OCI-M2 (cell line): Measurements from ENCODE around the gene CD151.

Experiments used
- DNase-seq: peaks from one replicate; lab custom pipeline; 2025; ENCODE audit not compliant: unreplicated experiment; lab: John Stamatoyannopoulos, UW

CD151 gene

GRCh38 chr11:827897-828192, 4.9 kb upstream of the CD151 start, which contains the start of gene CRACR2B:
TSS of gene CRACR2B (plus strand) at chr11:827919. CDS start at chr11:828608, 689 bp downstream.
- no peak for DNase-seq

GRCh38 chr11:828506-829175, 4.1 kb upstream of the CD151 start:
- DNase-seq, result no peak

- no peak for DNase-seq
Measured at GRCh38 chr11:829176-829846, 3.4 kb upstream of the CD151 start.

- no peak for DNase-seq
Measured at GRCh38 chr11:829847-830294, 2.9 kb upstream of the CD151 start.

- no peak for DNase-seq
Measured at GRCh38 chr11:830295-831117, 2.2 kb upstream of the CD151 start.

GRCh38 chr11:831118-831864, 1.5 kb upstream of the CD151 start:
- no peak for DNase-seq

GRCh38 chr11:831961-832528, 707 bp upstream of the CD151 start:
- DNase-seq, result no peak

- no peak for DNase-seq
Measured at GRCh38 chr11:833114-833791, 501 bp downstream of the CD151 start.

- no peak for DNase-seq
Measured at GRCh38 chr11:833849-834311, 1.1 kb downstream of the CD151 start.

- no peak for DNase-seq
Measured at GRCh38 chr11:834371-835316, 1.9 kb downstream of the CD151 start.

- no peak for DNase-seq
Measured at GRCh38 chr11:836274-836673, 3.5 kb downstream of the CD151 start.

GRCh38 chr11:836700-837099, 3.9 kb downstream of the CD151 start:
- no peak for DNase-seq

GRCh38 chr11:837189-837989, 4.6 kb downstream of the CD151 start:
- no peak for DNase-seq

- no peak for DNase-seq
Measured at GRCh38 chr11:837990-838307, 5.2 kb downstream of the CD151 start.

GRCh38 chr11:838441-839279, 5.9 kb downstream of the CD151 start:
- DNase-seq, result no peak

- DNase-seq, result no peak
Measured at GRCh38 chr11:839280-839623, 6.5 kb downstream of the CD151 start.

- no peak for DNase-seq
Measured at GRCh38 chr11:839875-840617, 7.3 kb downstream of the CD151 start.
